ENCODE data around the gene TMTC4.

DNA sequence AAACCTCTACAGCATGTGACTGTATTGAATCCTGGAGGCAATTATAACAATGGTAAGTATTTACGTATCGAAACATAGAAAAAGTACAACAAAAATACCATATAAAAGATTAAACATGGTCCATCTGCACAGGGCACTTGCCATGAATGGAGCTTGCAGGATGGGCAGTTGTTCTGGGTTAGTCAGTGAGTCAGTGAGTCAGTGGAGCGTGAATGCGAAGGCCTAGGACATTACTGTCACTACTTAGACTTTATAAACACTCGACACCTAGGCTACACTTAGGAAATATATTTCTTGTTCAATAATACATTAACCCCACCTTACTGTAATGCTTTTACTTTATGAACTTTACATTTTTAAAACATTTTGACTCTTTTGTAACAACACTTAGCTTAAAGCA, 35.6 kb upstream of the TMTC4 start:
- TF ChIP-seq NFIC (IDR thresholded peaks at IDR 0.05) (no peak), TAF1 (IDR thresholded peaks at IDR 0.05; ENCODE audit: low read depth) (no peak)
- TF ChIP-seq, protein P1, sequence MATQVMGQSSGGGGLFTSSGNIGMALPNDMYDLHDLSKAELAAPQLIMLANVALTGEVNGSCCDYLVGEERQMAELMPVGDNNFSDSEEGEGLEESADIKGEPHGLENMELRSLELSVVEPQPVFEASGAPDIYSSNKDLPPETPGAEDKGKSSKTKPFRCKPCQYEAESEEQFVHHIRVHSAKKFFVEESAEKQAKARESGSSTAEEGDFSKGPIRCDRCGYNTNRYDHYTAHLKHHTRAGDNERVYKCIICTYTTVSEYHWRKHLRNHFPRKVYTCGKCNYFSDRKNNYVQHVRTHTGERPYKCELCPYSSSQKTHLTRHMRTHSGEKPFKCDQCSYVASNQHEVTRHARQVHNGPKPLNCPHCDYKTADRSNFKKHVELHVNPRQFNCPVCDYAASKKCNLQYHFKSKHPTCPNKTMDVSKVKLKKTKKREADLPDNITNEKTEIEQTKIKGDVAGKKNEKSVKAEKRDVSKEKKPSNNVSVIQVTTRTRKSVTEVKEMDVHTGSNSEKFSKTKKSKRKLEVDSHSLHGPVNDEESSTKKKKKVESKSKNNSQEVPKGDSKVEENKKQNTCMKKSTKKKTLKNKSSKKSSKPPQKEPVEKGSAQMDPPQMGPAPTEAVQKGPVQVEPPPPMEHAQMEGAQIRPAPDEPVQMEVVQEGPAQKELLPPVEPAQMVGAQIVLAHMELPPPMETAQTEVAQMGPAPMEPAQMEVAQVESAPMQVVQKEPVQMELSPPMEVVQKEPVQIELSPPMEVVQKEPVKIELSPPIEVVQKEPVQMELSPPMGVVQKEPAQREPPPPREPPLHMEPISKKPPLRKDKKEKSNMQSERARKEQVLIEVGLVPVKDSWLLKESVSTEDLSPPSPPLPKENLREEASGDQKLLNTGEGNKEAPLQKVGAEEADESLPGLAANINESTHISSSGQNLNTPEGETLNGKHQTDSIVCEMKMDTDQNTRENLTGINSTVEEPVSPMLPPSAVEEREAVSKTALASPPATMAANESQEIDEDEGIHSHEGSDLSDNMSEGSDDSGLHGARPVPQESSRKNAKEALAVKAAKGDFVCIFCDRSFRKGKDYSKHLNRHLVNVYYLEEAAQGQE (IDR thresholded peaks at IDR 0.05; ENCODE audit: low read depth) = no peak
